ENCODE measurements around the gene UBE2D3.

GRCh38 chr4:102786279-102786678 lies 41.1 kb downstream of the UBE2D3 start:
- TF ChIP-seq CTCF (IDR thresholded peaks at IDR 0.05) (no peak), POLR2A (IDR thresholded peaks at IDR 0.05) (no peak)

Data from right lobe of liver (tissue), 4 donors.